Stimulated activated CD8-positive, alpha-beta memory T cell treated with anti-CD3 and anti-CD28 coated beads, Interleukin-12 subunit alpha, Interleukin-12 subunit beta, amount 100 ng/mL, for 4 hours (primary cell): ENCODE measurements around the gene GOSR1.
"Not testable (repeated sequence)": the region's sequence is repeated elsewhere in the genome, so short reads cannot be mapped to it uniquely, and the experiment has no call there.

Source experiments
- DNase-seq: peaks from one replicate; pipeline ENCODE4 v3.0.0-alpha.2; 2020; ENCODE audit warnings: low read depth

The GOSR1 gene

DNA sequence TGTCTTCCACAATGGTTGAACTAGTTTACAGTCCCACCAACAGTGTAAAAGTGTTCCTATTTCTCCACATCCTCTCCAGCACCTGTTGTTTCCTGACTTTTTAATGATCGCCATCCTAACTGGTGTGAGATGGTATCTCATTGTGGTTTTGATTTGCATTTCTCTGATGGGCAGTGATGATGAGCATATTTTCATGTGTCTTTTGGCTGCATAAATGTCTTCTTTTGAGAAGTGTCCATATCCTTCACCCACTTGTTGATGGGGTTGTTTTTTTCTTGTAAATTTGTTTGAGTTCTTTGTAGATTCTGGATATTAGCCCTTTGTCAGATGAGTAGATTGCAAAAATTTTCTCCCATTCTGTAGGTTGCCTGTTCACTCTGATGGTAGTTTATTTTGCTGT, 84.6 kb downstream of the GOSR1 start:
- DNase-seq: not testable (repeated sequence)

- not testable (repeated sequence) for DNase-seq
These were observed 86.1 kb downstream of the GOSR1 start for GRCh38 chr17:30563131-30563904.

GRCh38 chr17:30563905-30564390, 86.7 kb downstream of the GOSR1 start:
- DNase-seq: not testable (repeated sequence)

DNA sequence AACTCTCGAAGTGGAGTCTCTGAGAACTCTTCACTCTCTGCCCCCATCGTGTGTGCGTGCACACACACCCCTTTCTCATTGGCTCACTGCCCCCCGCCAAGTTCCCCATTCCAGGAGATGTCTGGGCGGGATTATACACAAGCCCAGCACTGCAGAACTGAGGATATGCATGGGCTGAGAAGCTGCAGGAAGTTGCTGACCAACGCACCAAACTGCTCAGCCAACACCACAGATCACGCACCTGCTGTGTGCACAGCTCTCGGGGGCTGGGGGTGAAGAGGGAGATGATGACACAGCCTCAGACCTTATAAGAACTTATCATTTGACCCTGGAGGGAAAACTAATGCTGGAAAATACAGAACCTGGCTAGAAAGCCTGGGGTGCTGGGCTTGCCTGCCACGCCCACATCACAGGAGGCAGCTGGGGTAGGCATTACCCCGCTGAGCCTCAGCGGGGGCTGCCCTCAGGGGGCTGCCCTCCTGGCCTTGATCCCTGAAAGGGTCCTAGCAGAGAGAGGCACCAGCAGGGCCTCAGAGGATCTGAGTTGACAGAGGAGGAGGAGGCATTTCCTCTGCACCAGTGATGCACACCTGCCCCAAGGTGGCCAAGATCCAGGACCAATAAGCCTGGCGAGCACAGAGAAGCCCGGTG, 87.3 kb downstream of the GOSR1 start:
- DNase-seq: not testable (repeated sequence)

- no peak for DNase-seq
These were observed 88.1 kb downstream of the GOSR1 start for GRCh38 chr17:30565073-30565935.

DNA sequence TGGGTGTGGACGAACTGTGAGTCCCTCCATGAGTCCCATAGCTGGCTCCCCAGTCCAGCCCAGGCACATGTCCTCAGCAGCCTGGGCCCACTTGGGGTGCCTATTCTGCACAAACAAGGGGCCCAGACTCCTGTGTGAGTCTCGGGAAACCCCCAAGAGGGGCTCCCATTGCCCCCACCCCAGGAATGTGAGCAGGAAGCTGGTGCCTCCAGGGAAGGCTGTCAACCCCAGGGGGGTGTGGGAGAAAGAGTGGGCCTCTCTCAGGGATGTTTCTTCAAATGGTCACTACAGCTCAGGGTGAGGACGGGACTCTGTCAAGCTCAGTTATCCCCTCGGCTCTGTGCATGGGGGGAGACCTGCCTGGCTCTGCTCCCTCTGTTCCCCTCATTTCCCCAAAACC, 88.9 kb downstream of the GOSR1 start:
- not testable (repeated sequence) for DNase-seq

DNA sequence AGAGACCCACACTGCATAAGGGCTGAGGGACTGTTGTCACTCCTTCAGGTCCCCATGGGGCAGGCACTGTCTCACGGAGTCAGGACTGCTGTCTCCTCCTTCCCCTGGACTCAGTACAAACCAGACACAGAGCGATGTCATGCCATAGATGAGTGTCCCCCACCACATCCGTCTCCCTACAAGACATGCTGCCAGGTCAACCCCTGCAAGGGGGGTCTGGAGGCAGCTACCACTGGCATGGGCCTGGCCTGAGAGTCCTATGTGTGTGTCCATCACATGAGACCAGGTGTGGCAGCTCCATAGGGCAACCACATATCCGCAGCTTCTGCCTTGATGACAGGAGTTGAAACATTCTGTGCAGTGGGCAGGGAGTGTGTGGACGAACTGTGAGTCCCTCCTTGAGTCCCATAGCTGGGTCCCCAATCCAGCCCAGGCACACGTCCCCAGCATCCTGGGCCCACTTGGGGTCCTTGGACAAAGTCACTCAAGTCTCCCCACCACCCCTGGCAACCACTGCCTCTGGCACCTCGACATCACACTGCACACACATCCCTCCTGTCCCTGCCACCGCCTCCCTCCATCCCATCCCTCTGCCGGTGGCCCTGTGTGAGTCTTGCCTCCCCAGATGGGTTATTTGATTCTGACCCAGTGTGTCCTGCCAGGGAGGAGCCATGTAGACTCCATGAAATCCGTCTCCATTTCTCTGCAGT, 89.5 kb downstream of the GOSR1 start:
- not testable (repeated sequence) for DNase-seq

DNA sequence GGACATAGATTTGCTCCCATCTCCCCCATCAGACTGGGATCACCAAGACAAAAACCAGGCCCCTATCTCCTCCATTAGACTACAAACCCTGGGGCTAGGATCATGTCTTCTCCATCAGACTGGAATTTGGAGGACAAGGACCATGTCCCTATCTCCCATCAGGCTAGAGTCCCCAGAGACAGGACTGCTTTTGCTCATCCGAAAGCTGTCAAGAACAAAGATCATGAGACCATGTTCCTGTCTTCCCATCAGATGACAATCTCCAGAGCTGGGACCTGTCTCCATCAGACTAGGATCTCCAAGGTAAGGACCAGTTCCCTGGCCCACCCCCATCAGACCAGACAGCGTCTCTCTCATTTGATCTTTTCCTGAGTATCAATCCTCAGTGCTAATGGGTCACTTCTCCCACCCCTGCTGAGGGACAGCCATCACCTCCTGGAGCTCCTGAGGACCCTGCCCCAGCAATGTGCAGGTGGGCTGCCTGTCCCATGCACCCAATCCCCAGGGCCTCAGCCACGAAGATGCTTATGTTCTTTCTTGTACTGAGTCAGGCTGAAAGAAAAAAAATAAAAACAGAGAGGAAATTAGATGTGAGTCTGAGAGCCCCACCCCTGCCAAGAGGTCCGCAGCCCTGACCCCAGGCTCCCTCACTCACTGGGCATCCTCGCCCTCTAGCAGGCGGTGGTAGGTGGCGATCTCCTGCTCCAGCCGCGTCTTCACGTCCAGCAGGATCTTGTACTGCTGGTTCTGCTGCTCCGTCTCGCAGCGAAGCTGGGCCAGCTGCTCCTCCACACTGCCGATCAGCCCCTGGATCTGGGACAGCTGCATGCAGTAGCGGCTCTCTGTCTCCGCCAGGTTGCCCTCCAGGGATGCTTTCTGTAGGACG, 90.3 kb downstream of the GOSR1 start:
- no peak for DNase-seq

- DNase-seq: no peak
These were observed 90.9 kb downstream of the GOSR1 start for GRCh38 chr17:30568117-30568430.

GRCh38 chr17:30569531-30570175, 92.4 kb downstream of the GOSR1 start:
- DNase-seq: not testable (repeated sequence)

DNA sequence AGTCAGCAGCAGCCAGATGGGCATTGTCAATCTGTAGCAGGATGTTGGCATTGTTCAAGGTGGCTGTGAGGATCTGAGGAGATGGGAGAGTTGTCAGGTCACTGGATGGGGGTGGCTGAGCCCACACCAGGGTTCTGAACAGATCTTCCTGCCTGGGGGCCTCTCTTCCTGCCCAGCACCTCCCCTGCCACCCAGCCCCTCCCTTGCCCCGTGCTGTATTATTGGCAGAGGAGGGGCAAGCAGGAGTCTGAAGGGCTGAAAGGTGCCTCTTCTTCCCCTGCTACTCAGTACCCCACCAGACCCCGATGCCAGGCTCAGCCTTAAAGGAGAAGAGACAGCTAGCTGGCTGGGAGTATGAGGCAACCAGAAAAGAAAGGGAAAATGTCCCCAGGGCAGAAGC, 93.0 kb downstream of the GOSR1 start:
- DNase-seq: no peak

GRCh38 chr17:30570596-30571265, 93.5 kb downstream of the GOSR1 start:
- DNase-seq: no peak

GRCh38 chr17:30571404-30571803, 94.2 kb downstream of the GOSR1 start:
- not testable (repeated sequence) for DNase-seq

- DNase-seq: no peak
These were observed 94.7 kb downstream of the GOSR1 start for GRCh38 chr17:30571921-30572320.

- DNase-seq: not testable (repeated sequence)
These were observed 95.7 kb downstream of the GOSR1 start for GRCh38 chr17:30572651-30573554.

GRCh38 chr17:30573603-30574175, 96.5 kb downstream of the GOSR1 start:
- DNase-seq: no peak

- DNase-seq: not testable (repeated sequence)
These were observed 97.1 kb downstream of the GOSR1 start for GRCh38 chr17:30574309-30574708.

DNA sequence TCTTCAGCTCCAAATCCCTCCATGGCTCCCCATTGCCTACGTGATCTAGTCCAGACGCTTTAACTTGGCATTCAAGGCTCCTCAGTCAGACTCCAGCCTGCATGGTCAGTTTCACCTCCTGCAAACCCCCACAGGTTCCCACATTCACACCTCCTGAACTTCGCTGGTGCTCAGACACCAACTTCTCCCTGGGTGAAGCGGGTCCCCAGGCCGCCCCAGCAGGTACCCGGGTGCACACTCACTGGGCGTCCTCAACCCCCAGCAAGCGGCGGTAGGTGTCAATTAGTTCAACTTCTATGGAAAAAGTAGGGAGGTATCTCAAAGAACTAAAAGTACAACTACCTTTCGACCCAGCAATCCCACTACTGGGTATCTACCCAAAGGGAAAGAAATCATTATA, 97.6 kb downstream of the GOSR1 start:
- DNase-seq: not testable (repeated sequence)
